HG03558 (cell line): ENCODE data around the gene SRP14.
"Not testable (repeated sequence)": the region's sequence is repeated elsewhere in the genome, so short reads cannot be mapped to it uniquely, and the experiment has no call there.

Source experiments
- ATAC-seq: cut with Tn5 transposase; IDR thresholded peaks from one replicate; pipeline ENCODE4 v1.9.1; 2021; ENCODE audit warnings: moderate number of reproducible peaks; ENCODE audit not compliant: unreplicated experiment; ENCODE audit errors: extremely low read depth

SRP14 gene, protein sequence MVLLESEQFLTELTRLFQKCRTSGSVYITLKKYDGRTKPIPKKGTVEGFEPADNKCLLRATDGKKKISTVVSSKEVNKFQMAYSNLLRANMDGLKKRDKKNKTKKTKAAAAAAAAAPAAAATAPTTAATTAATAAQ

GRCh38 chr15:40038638-40039543, at the start of gene SRP14:
TSS of gene SRP14 (minus strand) at chr15:40039181. CDS start at chr15:40039116, 65 bp downstream.
- ATAC-seq: peak; percentile 86

DNA sequence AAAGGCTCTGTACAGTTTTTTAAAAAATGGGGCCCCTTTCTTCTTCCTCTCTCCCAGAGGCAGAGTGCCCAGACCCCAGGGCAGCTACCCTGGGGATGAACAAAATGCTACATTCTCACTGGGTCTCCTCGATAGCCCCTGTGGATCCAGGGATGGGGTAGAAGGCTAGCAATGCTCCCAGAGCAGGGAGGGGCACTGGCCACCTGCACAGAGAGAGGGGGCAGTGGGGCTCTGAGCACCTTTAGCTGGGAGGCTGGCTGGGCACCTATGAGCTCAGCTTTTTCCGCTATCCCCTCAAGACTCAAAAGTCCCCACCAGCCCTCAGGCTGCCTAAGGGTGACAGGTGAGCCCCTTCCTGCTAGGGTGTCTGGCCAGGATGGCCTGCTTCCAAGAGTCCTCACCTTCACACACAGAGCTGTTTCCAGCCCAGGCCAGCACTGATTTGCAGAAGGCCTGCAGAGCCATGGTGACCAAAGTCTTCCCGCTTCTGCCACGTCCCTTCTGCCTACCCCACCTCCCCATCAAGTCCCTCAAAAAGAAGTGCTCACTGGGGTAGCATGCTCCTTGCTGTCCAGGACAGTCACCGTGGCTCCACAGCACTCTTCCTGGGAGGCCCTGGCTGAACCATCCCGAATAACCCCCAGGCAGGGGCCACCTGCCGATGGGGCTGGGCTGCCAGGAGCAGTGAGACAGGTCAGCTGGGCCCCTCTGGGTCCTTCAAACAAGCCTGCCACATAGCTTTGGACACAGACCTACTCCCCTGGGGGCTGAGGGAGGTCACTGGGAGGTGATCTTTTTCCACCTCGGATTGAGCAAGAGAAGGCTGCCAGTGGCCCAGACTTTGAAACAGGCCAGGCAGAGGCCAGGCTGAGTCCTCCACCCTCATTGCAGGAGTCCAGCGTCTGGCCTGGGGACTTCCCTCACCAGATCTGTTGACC, 49.3 kb upstream of the SRP14 start:
- ATAC-seq: no peak

- no peak for ATAC-seq
These were observed 48.3 kb upstream of the SRP14 start for GRCh38 chr15:40087068-40087810.

GRCh38 chr15:40085266-40085665, 46.3 kb upstream of the SRP14 start:
- ATAC-seq: no peak

GRCh38 chr15:40084650-40085049, 45.7 kb upstream of the SRP14 start:
- ATAC-seq: no peak

GRCh38 chr15:40082195-40082883, 43.4 kb upstream of the SRP14 start:
- no peak for ATAC-seq

DNA sequence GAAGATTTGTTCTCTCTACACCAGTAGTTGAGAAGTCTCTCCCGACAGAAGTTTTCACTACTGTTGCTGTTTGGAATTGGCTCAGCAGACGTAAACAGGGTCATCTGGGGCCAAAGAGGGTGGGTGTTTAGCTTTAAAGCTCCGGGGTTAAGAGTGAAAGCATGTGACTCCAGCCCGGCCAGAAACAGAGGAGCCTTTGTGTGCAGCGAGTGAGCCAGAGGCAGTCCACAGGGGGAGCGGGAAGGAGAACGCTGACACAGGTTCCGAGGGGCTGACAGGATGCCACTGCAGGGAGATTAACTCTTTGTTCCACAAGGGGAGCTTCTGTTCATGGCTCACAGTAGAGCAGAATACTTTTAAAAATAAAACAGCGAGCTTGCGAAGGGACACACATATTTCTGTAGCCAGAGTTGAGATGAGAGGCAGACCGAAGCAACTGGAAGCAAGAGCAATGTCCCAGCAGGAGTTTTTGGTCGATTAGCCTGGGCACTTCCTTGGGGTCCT, 42.8 kb upstream of the SRP14 start:
- ATAC-seq: no peak

DNA sequence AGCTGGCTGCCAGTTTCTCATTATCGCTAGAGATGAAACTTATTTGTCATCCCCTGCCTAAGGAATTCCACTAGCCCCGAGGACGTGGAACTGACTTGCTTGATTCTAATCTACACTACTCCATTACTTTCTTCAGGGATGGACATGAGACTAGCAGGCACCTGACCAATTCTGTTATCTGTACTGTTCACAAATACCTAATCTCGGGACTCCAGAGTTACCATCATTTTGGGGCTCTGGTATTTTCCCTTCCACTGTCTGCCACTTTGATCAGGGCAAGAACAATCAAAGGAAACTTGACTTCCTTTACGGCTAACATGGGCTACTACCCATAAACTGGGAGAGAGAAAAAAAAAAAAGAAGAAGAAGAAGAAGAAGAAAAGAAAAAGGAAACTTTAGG, 41.9 kb upstream of the SRP14 start:
- ATAC-seq: no peak

GRCh38 chr15:40080104-40080503, 41.1 kb upstream of the SRP14 start:
- no peak for ATAC-seq

- no peak for ATAC-seq
These were observed 40.5 kb upstream of the SRP14 start for GRCh38 chr15:40079456-40079855.

GRCh38 chr15:40075298-40076044, 36.5 kb upstream of the SRP14 start:
- no peak for ATAC-seq

- ATAC-seq: not testable (repeated sequence)
These were observed 35.7 kb upstream of the SRP14 start for GRCh38 chr15:40074656-40075055.

GRCh38 chr15:40073716-40074490, 34.9 kb upstream of the SRP14 start:
- ATAC-seq: not testable (repeated sequence)

GRCh38 chr15:40072216-40072990, 33.4 kb upstream of the SRP14 start:
- ATAC-seq: no peak

DNA sequence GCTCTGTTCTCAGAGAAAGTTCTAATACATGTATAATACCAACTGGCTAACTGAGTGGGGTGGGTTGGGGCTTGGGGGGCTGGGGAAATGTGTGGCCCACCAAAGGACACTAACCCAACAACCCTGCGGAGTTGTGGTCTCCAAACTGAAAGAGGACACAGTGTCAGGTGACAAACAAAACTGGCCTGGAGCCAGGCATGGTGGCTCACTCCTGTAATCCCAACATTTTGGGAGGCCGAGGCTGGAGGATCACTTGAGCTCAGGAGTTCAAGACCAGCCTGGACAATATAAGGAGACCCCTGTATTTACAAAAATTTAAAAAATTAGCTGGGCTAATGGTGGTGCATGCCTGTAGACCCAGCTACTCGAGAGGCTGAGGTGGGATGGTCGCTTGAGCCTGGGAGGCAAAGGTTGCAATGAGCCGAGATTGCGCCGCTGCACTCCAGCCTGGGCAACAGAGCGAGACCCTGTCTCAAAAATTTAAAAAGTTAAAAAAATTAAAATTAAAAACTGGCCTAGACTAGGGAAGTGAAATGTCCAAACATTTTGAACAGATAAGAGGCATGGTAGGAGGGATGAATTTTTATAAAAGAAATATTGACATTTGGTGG, 31.7 kb upstream of the SRP14 start:
- ATAC-seq: no peak

DNA sequence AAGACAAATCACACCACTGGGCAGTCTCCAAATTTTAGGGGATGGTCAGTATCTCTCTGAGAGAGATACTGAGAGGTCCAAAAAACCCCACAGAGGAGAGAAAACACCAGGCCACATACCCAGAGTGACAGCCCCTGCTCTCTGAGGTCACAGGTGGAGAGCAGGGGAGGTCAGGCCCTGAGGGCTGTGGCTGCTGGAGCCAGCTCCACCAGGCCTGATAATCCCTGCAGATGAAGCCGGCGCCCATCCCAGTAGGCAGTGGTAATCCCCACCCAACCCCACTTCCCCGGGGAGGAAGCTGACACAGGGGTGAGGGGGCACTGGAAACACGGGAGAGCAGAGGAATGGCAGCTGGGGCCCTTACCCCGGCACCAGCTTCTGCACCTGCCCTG, 31.2 kb upstream of the SRP14 start:
- ATAC-seq: no peak
